Heart right ventricle (tissue), 16 donors: ENCODE data around the gene CACNA2D4. TPM values are rescaled to one million over a fixed set of nuclear protein-coding genes. Genes with fewer than 3 reads are reported as not detected.

Source experiments
- ATAC-seq, 8 donors: fragments of 200-7000 bp; cut with Tn5 transposase; one replicate each; pipeline ENCODE4 v1.9.1; 2020; ENCODE audit warnings: mild to moderate bottlenecking in 8 of 8, moderate library complexity in 8 of 8, moderate number of reproducible peaks in 1 of 8
- DNase-seq, 2 donors: peaks; one replicate each; pipeline ENCODE4 v3.0.0-alpha.2; 2020
- H3K27ac ChIP-seq, 10 donors: fragments of 200-600 bp; sonication (generic) in 2 of 10; one replicate each; pipeline versions ENCODE4 v1.5.0 to v1.8.0; 2020 to 2022; ENCODE audit warnings: mild to moderate bottlenecking in 3 of 10
- H3K27me3 ChIP-seq, 7 donors: fragments of 200-600 bp; one replicate each; pipeline ENCODE4 v1.8.0; 2021 to 2022; ENCODE audit warnings: mild to moderate bottlenecking in 2 of 7
- H3K36me3 ChIP-seq, 9 donors: fragments of 200-600 bp; sonication (generic) in 1 of 9; one replicate each; pipeline versions ENCODE4 v1.5.0 to v1.8.0; 2020 to 2022; ENCODE audit warnings: mild to moderate bottlenecking in 2 of 9
- H3K4me1 ChIP-seq, 9 donors: fragments of 200-600 bp; sonication (generic) in 1 of 9; one replicate each; pipeline versions ENCODE4 v1.5.0 to v1.8.0; 2020 to 2022; ENCODE audit warnings: mild to moderate bottlenecking in 4 of 9
- H3K4me3 ChIP-seq, 10 donors: fragments of 200-600 bp; sonication (generic) in 2 of 10; one replicate each; pipeline versions ENCODE4 v1.5.0 to v1.8.0; 2020 to 2022; ENCODE audit warnings: mild to moderate bottlenecking in 7 of 10, moderate library complexity in 2 of 10
- H3K9me3 ChIP-seq, 11 donors: fragments of 200-600 bp in 10 of 11; sonication (generic) in 2 of 11; one replicate each; pipeline versions ENCODE4 v1.5.0 to v1.8.0; 2013 to 2022; ENCODE audit warnings: mild to moderate bottlenecking in 2 of 11, control low read depth in 1 of 11, moderate library complexity in 1 of 11
- WGBS, 2 donors: extraction: QIAGEN DNeasy Blood & Tissue Kit; methylation state at CpG; one replicate each; pipeline ENCODE4 v1.1.7; 2013; ENCODE audit warnings: inconsistent platforms in 1 of 2; 5-methylcytosine and 5-hydroxymethylcytosine counted together
- intact Hi-C, 10 donors: fragments of 100-400 bp; cut with DNase I; formaldehyde crosslinking; loops; one replicate each; pipeline versions ENCODE4 v1.11.1 to v1.14.2; 2022
- polyA plus RNA-seq, 2 donors: library from polyadenylated mRNA; stranded (reverse); fragments of 200-250 nt; gene quantifications; one replicate each; pipeline ENCODE4 v1.2.3, GENCODE V29; 2013
- total RNA-seq, 10 donors: library from RNA; stranded (reverse); fragmentation: NEBNext Ultra II Directional in 3 of 10; extraction: Animal tissue kit (Norgen Biotek cat#: 25700) in 3 of 10; gene quantifications; one replicate each; pipeline versions ENCODE4 v1.2.1 to v1.2.4, GENCODE V29; 2021 to 2023
- TF ChIP-seq, protein P1 (sequence below), 9 donors: fragments of 200-600 bp; sonication (generic) in 2 of 9; IDR thresholded peaks; one replicate each; pipeline versions ENCODE4 v1.5.0 to v1.8.0; 2021 to 2022; ENCODE audit warnings: antibody characterized with exemption in 9 of 9, mild to moderate bottlenecking in 5 of 9, moderate library complexity in 1 of 9
- donor health status: Arrhythmogenic right ventricular cardiomyopathy.
- donor health status: ischemic (EF 13 %, LVEDD 7.1; RV severe dilation, severe dysfunction).
- donor health status: healthy with polysubstance abuse.
- donor health status: DM: no; HTN: yes; CAD: no.
- donor health status: DM: no; HTN: no; CAD: no.
- donor health status: ischemic (EF 25% LVEDD 6.9; RV normal size, moderate dysfunction).
- donor health status: ischemic (EF 25% LVEDD 5.7; RV mildly dilated, moderate dysfunction).
- donor health status: healthy.
- donor health status: DM: yes; HTN: yes; CAD: no.
- donor health status: Ischemic cardiomyopathy.
- donor health status: ischemic (EF 35%, LVEDD 5.7; RV mildly dilated, moderate dysfunction).
- donor health status: nonischemic (EF 11% LVEDD 7.7; RV severe dilation, severe dysfunction).
- donor health status: DM: yes; HTN: yes; CAD: no.
- donor health status: PGD.
- donor health status: ischemic (EF 29% LVEDD 5.4; RV normal size, mild dysfunction).
- donor health status: nonischemic (EF 23%, LVEDD 6.1; RV moderate dilation, normal function).

The CACNA2D4 gene
- total and polyA plus RNA-seq, 12 donors = 0.19 to 6.2 (median 0.95) TPM

DNA sequence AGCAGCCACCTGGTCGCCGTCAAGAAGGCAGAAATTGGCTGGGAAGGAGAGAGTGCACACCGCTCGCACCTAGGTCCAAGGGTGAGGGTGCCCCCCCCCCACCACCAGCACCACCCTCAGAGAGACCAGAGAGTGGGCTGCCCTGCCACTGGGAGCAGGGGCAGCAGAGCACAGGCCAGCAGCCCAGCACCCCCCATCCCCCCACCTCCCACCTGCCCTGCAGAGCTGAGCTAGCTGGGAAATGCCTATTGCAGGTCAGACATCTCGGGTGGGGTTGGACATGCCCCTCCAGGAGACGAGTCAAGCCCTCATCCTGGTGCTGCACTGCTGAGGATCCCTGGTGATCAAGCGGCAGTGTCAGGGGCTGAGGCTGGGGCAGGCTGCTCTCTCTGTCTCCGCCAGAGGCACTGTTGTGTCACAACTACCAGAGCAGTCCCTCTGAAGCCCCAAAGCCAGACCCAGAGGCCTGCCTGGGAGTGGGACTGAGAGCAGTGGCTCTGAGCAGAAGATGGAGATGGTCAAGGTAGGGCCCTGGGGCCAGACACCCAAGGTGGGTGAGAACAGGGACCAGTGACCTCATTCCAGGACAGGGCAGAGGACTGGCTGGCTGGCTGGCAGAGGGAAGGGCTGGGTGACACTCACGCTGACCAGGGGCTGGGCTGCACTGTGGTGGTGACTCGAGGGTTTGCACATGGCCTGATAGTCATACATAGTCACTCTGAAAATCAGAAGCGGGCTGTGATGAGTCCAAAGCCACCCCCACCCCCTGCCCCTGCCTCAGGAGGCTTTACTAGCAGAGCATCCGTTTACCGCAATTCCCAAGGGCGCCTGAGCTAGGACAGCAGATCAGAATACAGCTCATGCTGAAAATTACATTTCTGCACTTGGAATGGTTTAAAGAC, 117.8 kb downstream of the CACNA2D4 start:
- Histone ChIP-seq H3K4me3 (no peak overlapping the region), H3K27me3 (no peaks in the 10 kb centered on the region), H3K4me1 (peaks cover 5 to 33% (median 18%) of the 10 kb centered on the region in 9 donors), H3K36me3 (no peaks in the 10 kb centered on the region), H3K9me3 (no peaks in the 10 kb centered on the region), H3K27ac (no peak overlapping the region)
- 74 to 78% methylated on average over 14 of the region's 14 CpGs for WGBS, 2 donors
- no peak for ATAC-seq
- intact Hi-C loops = loop anchor here in 5 of 10 donors (5.0 to 10.0 kb wide), 5 partner anchors 224 to 984 kb away; no protein-coding TSS in a partner anchor
- DNase-seq = no peak
- TF ChIP-seq, protein P1, sequence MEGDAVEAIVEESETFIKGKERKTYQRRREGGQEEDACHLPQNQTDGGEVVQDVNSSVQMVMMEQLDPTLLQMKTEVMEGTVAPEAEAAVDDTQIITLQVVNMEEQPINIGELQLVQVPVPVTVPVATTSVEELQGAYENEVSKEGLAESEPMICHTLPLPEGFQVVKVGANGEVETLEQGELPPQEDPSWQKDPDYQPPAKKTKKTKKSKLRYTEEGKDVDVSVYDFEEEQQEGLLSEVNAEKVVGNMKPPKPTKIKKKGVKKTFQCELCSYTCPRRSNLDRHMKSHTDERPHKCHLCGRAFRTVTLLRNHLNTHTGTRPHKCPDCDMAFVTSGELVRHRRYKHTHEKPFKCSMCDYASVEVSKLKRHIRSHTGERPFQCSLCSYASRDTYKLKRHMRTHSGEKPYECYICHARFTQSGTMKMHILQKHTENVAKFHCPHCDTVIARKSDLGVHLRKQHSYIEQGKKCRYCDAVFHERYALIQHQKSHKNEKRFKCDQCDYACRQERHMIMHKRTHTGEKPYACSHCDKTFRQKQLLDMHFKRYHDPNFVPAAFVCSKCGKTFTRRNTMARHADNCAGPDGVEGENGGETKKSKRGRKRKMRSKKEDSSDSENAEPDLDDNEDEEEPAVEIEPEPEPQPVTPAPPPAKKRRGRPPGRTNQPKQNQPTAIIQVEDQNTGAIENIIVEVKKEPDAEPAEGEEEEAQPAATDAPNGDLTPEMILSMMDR (IDR thresholded peaks at IDR 0.05) = peak in 6 of 9 donors; percentile 17 to 72 (median 46)

DNA sequence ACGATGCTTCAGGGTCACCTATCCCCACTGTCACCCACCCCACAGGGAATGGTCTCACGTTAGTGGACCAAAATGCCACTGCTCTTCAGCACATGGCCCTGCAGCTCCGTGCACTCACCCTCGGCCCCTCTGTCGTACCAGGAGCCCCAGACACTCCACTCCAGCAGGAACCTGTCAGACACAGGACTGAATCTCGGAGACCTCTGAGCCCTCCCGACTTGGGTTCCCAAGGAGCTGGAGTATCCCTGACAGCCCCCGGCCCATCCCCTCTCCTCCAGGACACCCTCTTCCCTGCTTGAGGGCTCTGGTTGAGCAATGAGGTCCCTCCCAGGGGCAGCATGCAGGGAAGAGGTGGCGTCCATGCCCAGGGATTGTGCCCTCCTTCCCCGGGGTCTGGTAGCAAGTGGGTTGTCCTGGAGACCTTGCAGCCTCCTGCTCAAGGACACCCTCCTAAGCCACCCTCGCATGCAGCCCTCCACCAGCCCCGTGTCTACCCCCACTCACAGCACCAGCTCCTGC, 118.5 kb downstream of the CACNA2D4 start:
- intact Hi-C loops = loop anchor here (5.0 to 10.0 kb wide), 8 partner anchors 225 to 985 kb away; no protein-coding TSS in a partner anchor
- 86 to 89% methylated on average over 12 of the region's 12 CpGs for whole genome bisulfite sequencing, 2 donors

DNA sequence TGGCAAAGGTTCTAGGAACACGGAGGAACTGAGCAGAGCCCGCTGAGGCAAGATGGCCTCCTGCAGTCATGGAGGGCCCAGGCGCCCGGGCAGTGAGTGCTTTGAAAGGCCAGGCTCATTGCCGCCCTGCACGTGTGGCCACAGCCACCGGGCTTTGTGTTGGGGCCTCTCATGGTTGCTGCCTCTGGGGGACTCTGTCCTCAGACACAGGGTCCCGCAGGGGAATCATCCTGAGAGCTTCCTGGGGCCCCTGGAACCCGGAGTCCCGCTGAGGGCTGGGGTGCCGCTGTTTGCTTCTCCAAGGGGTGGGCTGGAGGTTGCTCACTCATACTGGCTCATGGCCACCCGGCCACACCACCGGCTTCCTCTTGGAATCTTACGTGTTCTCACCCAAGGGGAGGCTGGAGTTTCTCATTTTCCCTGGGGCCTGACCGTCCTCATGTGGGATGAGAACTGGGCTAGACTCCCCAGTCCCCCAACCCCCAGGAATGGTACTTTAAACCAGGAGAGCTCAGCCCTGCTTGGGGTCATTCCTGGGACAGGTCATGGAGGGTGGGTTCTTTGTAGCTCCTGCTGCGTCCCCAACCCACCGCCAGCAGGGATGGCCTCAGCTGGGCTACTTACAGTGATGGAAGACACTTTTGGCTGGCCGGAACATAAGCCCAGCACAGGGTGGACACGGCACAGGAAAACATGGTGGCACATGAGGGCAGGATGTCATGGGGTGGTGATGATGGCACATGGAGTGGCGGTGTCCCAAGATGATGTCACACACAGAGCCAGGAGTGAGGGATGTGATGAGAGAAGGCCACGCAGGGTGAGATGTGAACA, 119.2 kb downstream of the CACNA2D4 start:
- intact Hi-C loops = loop anchor here in 9 of 10 donors (5.0 to 10.0 kb wide), 6 partner anchors 233 to 786 kb away; no protein-coding TSS in a partner anchor
- no peak overlapping the region for H3K4me3 ChIP-seq
- ATAC-seq (no peak), DNase-seq (no peak)
- peaks cover 3 to 34% (median 24%) of the 10 kb centered on the region in 9 donors for H3K4me1 ChIP-seq
- TF ChIP-seq, protein P1 (IDR thresholded peaks at IDR 0.05) = no peak
- H3K36me3 ChIP-seq = no peaks in the 10 kb centered on the region
- 87 to 88% methylated on average over 21 of the region's 21 CpGs for WGBS, 2 donors
- no peaks in the 10 kb centered on the region for H3K9me3 ChIP-seq
- H3K27ac ChIP-seq = no peak overlapping the region
- no peaks in the 10 kb centered on the region for H3K27me3 ChIP-seq

More for the DNA sequence above, 118.5 kb downstream of the CACNA2D4 start:
- Histone ChIP-seq H3K36me3 (no peaks in the 10 kb centered on the region), H3K4me3 (no peak overlapping the region), H3K27ac (no peak overlapping the region), H3K4me1 (peaks cover 4 to 33% (median 21%) of the 10 kb centered on the region in 9 donors), H3K9me3 (no peaks in the 10 kb centered on the region), H3K27me3 (no peaks in the 10 kb centered on the region)
- no peak for ATAC-seq
- no peak for DNase-seq
- TF ChIP-seq, protein P1 (IDR thresholded peaks at IDR 0.05) = no peak

DNA sequence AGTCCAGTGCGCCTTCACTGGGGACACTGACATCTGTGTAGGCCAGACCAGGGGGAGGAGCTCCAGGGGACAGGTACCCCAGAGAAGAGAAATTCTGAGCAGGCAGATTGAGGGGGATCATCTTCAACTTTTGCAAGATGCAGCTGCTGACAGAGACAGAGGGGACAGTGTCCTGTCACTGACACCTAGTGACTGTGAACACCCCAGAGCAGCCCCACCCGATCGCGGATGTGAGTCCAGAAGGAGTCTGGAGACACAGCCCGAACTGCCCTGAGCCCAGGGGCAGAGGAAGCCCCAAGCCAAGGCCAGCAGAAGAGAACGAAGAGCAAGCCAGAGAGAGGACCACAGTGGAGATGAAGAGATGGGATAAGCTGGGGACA, 119.8 kb downstream of the CACNA2D4 start:
- ATAC-seq = no peak
- intact Hi-C loops = loop anchor here in 9 of 10 donors (5.0 to 10.0 kb wide), 6 partner anchors 234 to 786 kb away; no protein-coding TSS in a partner anchor
- H3K27ac ChIP-seq = peak overlapping the region in 1 of 10 donors; percentile 27

More for the DNA sequence above, 119.8 kb downstream of the CACNA2D4 start:
- Histone ChIP-seq H3K9me3 (no peaks in the 10 kb centered on the region), H3K27me3 (no peaks in the 10 kb centered on the region), H3K36me3 (no peaks in the 10 kb centered on the region), H3K4me3 (no peak overlapping the region), H3K4me1 (peaks cover 3 to 41% (median 24%) of the 10 kb centered on the region in 9 donors)
- DNase-seq = no peak
- TF ChIP-seq, protein P1 (IDR thresholded peaks at IDR 0.05) = no peak
- WGBS, 2 donors = 87 to 91% methylated on average over 6 of the region's 6 CpGs
